ENCODE measurements around the gene MRPL45. TPM values are rescaled to one million over a fixed set of nuclear protein-coding genes. Genes with fewer than 3 reads are reported as not detected.

The MRPL45 gene
- total RNA-seq, 1 donor from 2014 or later = 25.7 TPM

- Histone ChIP-seq H3K27ac (no peak overlapping the region), H3K27me3 (no peaks in the 10 kb centered on the region), H3K9me3 (no peaks in the 10 kb centered on the region), H3K36me3 (peaks cover 42% of the 10 kb centered on the region), H3K4me1 (peaks cover 8% of the 10 kb centered on the region), H3K4me3 (no peak overlapping the region)
- DNase-seq = peak; percentile 84
- peak; percentile 79 for ATAC-seq
- intact Hi-C loops (cut with DNase I) = no loop called here
- TF ChIP-seq CTCF (IDR thresholded peaks at IDR 0.05) = peak; percentile 83
These were observed 25.3 kb downstream of the MRPL45 start for GRCh38 chr17:38322156-38322779.

DNA sequence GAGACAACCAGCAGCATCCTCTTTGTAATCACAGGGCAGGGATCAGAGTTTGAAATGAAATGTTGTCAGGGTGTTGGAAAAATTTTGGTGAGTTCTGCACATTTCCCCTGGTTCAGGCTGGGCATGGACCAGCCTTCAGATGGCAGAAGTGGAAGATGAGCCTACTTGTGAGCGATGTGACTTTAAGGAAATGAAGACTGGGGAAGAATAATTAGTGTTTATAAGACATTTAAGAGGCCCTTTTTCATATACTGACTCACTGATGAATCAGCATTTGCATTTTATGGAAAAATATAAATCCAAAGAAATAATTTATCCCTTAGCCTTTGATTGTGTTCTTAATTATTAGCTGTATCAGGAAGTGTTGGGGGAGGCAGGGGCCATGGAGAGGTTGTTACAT is 25.9 kb downstream of the MRPL45 start:
- intact Hi-C loops (cut with DNase I) = no loop called here
- TF ChIP-seq CTCF (IDR thresholded peaks at IDR 0.05) = no peak
- Histone ChIP-seq H3K36me3 (peaks cover 42% of the 10 kb centered on the region), H3K27ac (no peak overlapping the region), H3K27me3 (no peaks in the 10 kb centered on the region), H3K9me3 (no peaks in the 10 kb centered on the region), H3K4me3 (no peak overlapping the region), H3K4me1 (peaks cover 8% of the 10 kb centered on the region)
- ATAC-seq = no peak
- DNase-seq = no peak

- H3K4me3 ChIP-seq = no peak overlapping the region
- ATAC-seq = no peak
- no peaks in the 10 kb centered on the region for H3K9me3 ChIP-seq
- H3K27me3 ChIP-seq = no peaks in the 10 kb centered on the region
- no peak for DNase-seq
- intact Hi-C loops (cut with DNase I) = no loop called here
- peaks cover 8% of the 10 kb centered on the region for H3K4me1 ChIP-seq
- no peak overlapping the region for H3K27ac ChIP-seq
- peaks cover 32% of the 10 kb centered on the region for H3K36me3 ChIP-seq
- no peak for TF ChIP-seq CTCF (IDR thresholded peaks at IDR 0.05)
These were observed 27.3 kb downstream of the MRPL45 start for GRCh38 chr17:38324141-38324697.

- TF ChIP-seq CTCF (IDR thresholded peaks at IDR 0.05) = no peak
- intact Hi-C loops (cut with DNase I) = no loop called here
- DNase-seq (no peak), ATAC-seq (no peak)
- Histone ChIP-seq H3K4me3 (no peak overlapping the region), H3K27me3 (no peaks in the 10 kb centered on the region), H3K27ac (no peak overlapping the region), H3K9me3 (no peaks in the 10 kb centered on the region), H3K36me3 (peaks cover 29% of the 10 kb centered on the region), H3K4me1 (peaks cover 8% of the 10 kb centered on the region)
These were observed 27.8 kb downstream of the MRPL45 start for GRCh38 chr17:38324772-38325171.

DNA sequence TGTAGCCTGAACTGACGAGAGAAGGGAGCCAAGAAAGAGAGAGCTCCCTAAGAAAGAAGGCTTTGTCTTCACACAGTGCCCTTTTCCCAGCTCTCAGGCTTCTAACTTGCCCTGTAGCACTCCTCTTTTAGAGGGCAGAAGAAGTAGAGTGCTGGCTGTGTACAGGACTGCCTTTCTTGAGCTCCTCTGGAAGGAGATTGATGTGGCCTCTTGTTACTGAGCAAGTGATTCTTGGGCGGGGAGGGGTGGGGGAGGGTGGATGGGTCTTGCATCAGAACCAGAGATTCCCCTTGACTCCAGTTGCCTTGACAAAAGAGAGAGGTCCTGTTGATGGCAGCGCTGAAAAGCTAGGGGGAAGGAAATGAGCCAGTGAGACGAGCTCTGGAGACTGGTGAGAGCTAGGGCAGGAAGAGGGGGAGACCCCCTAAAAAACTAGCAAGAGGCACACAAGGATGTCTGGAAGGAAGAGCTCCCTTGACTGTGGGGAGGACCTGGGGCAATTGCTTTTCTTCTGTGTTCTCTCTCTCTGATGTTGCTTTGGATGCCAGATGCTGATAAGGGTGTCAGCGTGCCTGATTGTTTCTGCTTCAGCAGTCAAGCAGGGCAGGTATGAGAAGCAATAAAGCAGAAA is 28.4 kb downstream of the MRPL45 start:
- DNase-seq (no peak), ATAC-seq (no peak)
- Histone ChIP-seq H3K27me3 (peaks cover 1% of the 10 kb centered on the region), H3K4me1 (peaks cover 8% of the 10 kb centered on the region), H3K27ac (no peak overlapping the region), H3K36me3 (peaks cover 26% of the 10 kb centered on the region), H3K9me3 (no peaks in the 10 kb centered on the region), H3K4me3 (no peak overlapping the region)
- TF ChIP-seq CTCF (IDR thresholded peaks at IDR 0.05) = no peak
- intact Hi-C loops (cut with DNase I) = no loop called here
